Astrocyte of the cerebellum (primary cell): Measurements from ENCODE around the gene PLD3.
"Not testable (repeated sequence)": the region's sequence is repeated elsewhere in the genome, so short reads cannot be mapped to it uniquely, and the experiment has no call there.

Experiments
- DNase-seq: peaks from one replicate; pipeline ENCODE4 v3.0.0-alpha.2; 2011; ENCODE audit warnings: low read depth
- H3K4me3 ChIP-seq: 2 replicates; pipeline ENCODE4 v1.5.1; 2011; ENCODE audit warnings: mild to moderate bottlenecking, low read depth, low read length, moderate library complexity
- CTCF ChIP-seq: IDR thresholded peaks from 2 replicates; pipeline ENCODE4 v1.5.1; 2012; ENCODE audit warnings: low read length, low read depth, moderate library complexity, mild to moderate bottlenecking; ENCODE audit errors: missing control alignments
- in situ Hi-C: cut with HindIII; loops from 2 replicates; pipeline ENCODE4 v1.10.0; 2017; ENCODE audit warnings: low sequenced_read_pairs

PLD3 gene

DNA sequence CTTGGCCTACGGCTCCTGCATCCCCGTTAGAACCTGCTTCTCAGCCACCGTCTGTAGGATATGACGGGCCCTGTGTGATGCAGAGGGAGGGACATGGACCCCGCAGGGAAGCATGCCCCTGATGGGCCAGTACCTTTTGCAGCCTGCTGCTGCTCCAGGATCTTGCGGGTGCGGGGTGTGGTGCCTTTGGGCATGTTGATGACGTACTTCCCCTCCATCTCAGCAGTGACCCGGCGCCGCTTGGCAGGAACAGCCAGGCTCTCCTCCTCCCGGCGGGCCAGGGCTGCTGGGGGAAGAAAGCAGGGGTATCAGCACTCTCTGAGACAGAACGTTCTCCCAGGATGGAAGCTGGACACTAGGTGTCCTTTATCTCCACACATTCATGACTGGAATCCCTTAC lies 22.3 kb upstream of the PLD3 start:
- in situ Hi-C loops: no loop called here

GRCh38 chr19:40331052-40331451 lies 17.4 kb upstream of the PLD3 start:
- in situ Hi-C loops: no loop called here
- TF ChIP-seq CTCF: no peak
- no peak overlapping the region for H3K4me3 ChIP-seq
- no peak for DNase-seq

More for the DNA sequence above, 22.3 kb upstream of the PLD3 start:
- H3K4me3 ChIP-seq: no peak overlapping the region
- no peak for DNase-seq
- no peak for TF ChIP-seq CTCF

DNA sequence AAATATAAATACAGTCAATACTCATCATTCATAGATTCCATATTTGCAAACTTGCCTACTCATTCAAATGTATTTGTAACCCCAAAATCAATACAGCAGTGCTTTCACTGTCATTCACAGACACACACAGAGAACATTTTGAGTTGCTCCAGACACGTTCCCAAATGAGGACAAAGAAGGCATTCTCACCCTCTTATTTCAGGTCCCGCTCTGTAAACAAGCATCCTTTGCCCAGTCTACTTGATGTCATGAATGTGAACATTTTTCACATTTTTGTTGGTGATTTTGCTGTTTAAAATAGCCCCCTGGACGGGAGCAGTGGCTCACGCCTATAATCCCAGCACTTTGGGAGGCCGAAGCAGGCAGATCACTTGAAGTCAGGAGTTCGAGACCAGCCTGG lies 15.8 kb upstream of the PLD3 start:
- DNase-seq: no peak
- no peak overlapping the region for H3K4me3 ChIP-seq
- TF ChIP-seq CTCF: no peak
- in situ Hi-C loops: no loop called here

DNA sequence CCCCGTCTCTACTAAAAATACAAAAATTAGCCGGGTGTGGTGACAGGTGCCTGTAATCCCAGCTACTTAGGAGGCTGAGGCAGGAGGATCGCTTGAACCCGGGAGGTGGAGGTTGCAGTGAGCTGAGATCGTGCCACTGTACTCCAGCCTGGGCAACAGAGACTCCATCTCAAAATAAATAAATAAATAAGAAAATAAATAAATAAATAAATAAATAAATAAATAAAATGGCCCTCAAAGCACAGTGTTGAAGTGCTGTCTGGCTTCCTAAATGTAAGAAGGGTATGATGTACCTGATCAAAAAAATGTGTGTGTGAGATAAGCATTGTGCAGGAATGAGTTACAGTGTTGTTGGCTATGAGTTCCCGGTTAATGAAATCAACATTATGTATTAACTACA lies 15.4 kb upstream of the PLD3 start:
- DNase-seq, H3K4me3 ChIP-seq, in situ Hi-C loops: not testable (repeated sequence)

DNA sequence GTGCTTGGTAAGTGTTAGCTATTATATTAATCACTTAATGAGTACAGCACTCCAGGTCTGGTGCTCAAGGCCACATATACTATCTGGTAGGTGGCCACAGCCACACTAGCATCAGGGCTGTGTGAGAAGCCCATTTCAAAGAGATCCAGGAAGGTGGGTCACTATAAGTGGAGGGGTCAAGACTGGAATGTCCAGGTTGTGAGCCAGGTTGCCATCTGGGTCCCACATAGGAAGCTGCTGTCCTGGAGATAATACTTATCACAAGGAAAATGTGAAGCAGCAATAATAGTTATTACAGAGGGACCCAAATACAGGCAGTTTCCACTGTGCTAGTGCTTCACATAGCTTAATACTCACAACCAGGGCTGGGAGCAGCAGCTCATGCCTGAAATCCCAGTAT lies 13.4 kb upstream of the PLD3 start:
- no peak overlapping the region for H3K4me3 ChIP-seq
- in situ Hi-C loops: no loop called here
- DNase-seq: no peak
- no peak for TF ChIP-seq CTCF

GRCh38 chr19:40335855-40336600 lies 12.5 kb upstream of the PLD3 start:
- in situ Hi-C loops: no loop called here
- TF ChIP-seq CTCF: no peak
- H3K4me3 ChIP-seq: no peak overlapping the region
- peak; percentile 49 for DNase-seq

DNA sequence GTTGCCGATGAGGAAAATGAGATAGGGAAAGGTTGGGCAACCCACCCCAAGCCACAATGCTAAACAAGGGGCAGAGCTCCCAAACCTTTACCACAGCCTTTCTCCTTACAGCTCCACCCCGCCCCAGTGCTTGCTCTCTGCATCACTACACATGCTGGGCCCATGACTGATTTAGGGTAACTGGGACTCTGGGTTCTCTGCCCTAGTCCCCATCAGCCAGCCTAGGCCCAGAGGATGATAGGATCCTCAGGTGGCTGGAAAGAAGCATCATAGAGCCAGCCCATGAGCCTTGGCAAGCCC lies 11.9 kb upstream of the PLD3 start:
- TF ChIP-seq CTCF: no peak
- in situ Hi-C loops: no loop called here
- no peak for DNase-seq

More for the DNA sequence above, 11.9 kb upstream of the PLD3 start:
- no peak overlapping the region for H3K4me3 ChIP-seq
